Common myeloid progenitor, CD34-positive (primary cell): ENCODE measurements around the gene PRKACA.

Source experiments
- CTCF ChIA-PET: fragments of 350-600 bp; sonication (Branson Sonifier 250); formaldehyde crosslinking; loops from one replicate; lab custom pipeline; 2021; ENCODE audit warnings: antibody characterized with exemption; lab: Charles Lee
- POLR2A ChIA-PET: fragments of 350-600 bp; sonication (Branson Sonifier 250); formaldehyde crosslinking; loops from one replicate; lab custom pipeline; 2021; ENCODE audit warnings: antibody characterized with exemption; lab: Charles Lee
- DNase-seq, 3 donors: peaks; one replicate each; pipeline versions ENCODE4 v3.0.0 to v3.0.0-alpha.2; 2013
- H3K27ac ChIP-seq, 2 experiments: 1 replicate in 1 of 2; 2 replicates in 1 of 2; pipeline ENCODE4 v1.7.0; 2013; ENCODE audit warnings: inconsistent platforms in 2 of 2, low read length in 2 of 2, mild to moderate bottlenecking in 2 of 2, low read depth in 1 of 2, moderate library complexity in 1 of 2; ENCODE audit not compliant: severe bottlenecking in 2 of 2, insufficient read depth in 1 of 2, poor library complexity in 1 of 2
- H3K27me3 ChIP-seq, 5 experiments: replicated peaks in 2 of 5; 1 replicate in 3 of 5; 2 replicates in 2 of 5; pipeline versions ENCODE4 v1.6.1 to v1.7.0; 2013; ENCODE audit warnings: low read length in 4 of 5, mild to moderate bottlenecking in 2 of 5, moderate library complexity in 2 of 5, inconsistent platforms in 1 of 5; ENCODE audit not compliant: insufficient read depth in 5 of 5, control insufficient read depth in 4 of 5
- H3K36me3 ChIP-seq, 4 experiments: 1 replicate in 2 of 4; 2 replicates in 2 of 4; pipeline versions ENCODE4 v1.6.1 to v1.7.0; 2013; ENCODE audit warnings: low read length in 3 of 4, control low read depth in 1 of 4, mild to moderate bottlenecking in 1 of 4; ENCODE audit not compliant: control insufficient read depth in 4 of 4, insufficient read depth in 4 of 4
- H3K4me1 ChIP-seq, 4 experiments: 1 replicate in 3 of 4; 2 replicates in 1 of 4; pipeline versions ENCODE4 v1.6.1 to v1.7.1; 2013; ENCODE audit warnings: low read length in 3 of 4, mild to moderate bottlenecking in 3 of 4, control low read depth in 1 of 4, inconsistent platforms in 1 of 4, moderate library complexity in 1 of 4; ENCODE audit not compliant: control insufficient read depth in 4 of 4, insufficient read depth in 4 of 4; ENCODE audit errors: control extremely low read depth in 1 of 4
- H3K4me3 ChIP-seq, 7 experiments: 1 replicate in 4 of 7; 2 replicates in 3 of 7; pipeline versions ENCODE4 v1.5.1 to v1.7.0; 2013; ENCODE audit warnings: mild to moderate bottlenecking in 7 of 7, low read length in 6 of 7, moderate library complexity in 6 of 7, inconsistent platforms in 2 of 7, low read depth in 2 of 7, control low read depth in 1 of 7; ENCODE audit not compliant: insufficient read depth in 4 of 7, control insufficient read depth in 1 of 7; ENCODE audit errors: extremely low read depth in 1 of 7
- H3K9me3 ChIP-seq, 5 experiments: 1 replicate in 4 of 5; 2 replicates in 1 of 5; pipeline versions ENCODE4 v1.6.1 to v1.7.1; 2013; ENCODE audit warnings: low read length in 4 of 5, mild to moderate bottlenecking in 2 of 5, inconsistent platforms in 1 of 5, low read depth in 1 of 5, moderate library complexity in 1 of 5; ENCODE audit not compliant: control insufficient read depth in 4 of 5, insufficient read depth in 2 of 5; ENCODE audit errors: control extremely low read depth in 1 of 5
- WGBS: methylation state at CpG from one replicate; pipeline ENCODE4 v1.1.5; 2013; ENCODE audit not compliant: insufficient coverage; 5-methylcytosine and 5-hydroxymethylcytosine counted together

PRKACA gene

GRCh38 chr19:14155371-14155770 is 37.8 kb upstream of the PRKACA start:
- H3K9me3 ChIP-seq = no peaks in the 10 kb centered on the region
- H3K4me1 ChIP-seq = peaks cover 0 to 4% (median 2%) of the 10 kb centered on the region in 4 experiments
- H3K27me3 ChIP-seq = no peaks in the 10 kb centered on the region
- ChIA-PET POLR2A (no interaction called here), CTCF (no interaction called here)
- no peak overlapping the region for H3K4me3 ChIP-seq
- peaks cover 4 to 76% (median 54%) of the 10 kb centered on the region in 4 experiments for H3K36me3 ChIP-seq
- no peak for DNase-seq
- WGBS = 98% methylated on average over 16 of the region's 17 CpGs
- H3K27ac ChIP-seq = no peak overlapping the region

- no peak overlapping the region for H3K27ac ChIP-seq
Measured at GRCh38 chr19:14152713-14153112, 35.2 kb upstream of the PRKACA start.

GRCh38 chr19:14150770-14151661 is 33.5 kb upstream of the PRKACA start:
- CTCF ChIA-PET = interaction anchor here (0.8 to 1.7 kb wide), 5 partner anchors 11 to 139 kb away, joined by 3 to 6 read pairs (median 3); no protein-coding TSS in a partner anchor
- Histone ChIP-seq H3K27ac (peak overlapping the region in 1 of 2 experiments; percentile 64), H3K27me3 (no peaks in the 10 kb centered on the region), H3K9me3 (no peaks in the 10 kb centered on the region), H3K36me3 (peaks cover 4 to 36% (median 23%) of the 10 kb centered on the region in 4 experiments), H3K4me1 (peaks cover 0 to 31% (median 25%) of the 10 kb centered on the region in 4 experiments), H3K4me3 (no peak overlapping the region)
- POLR2A ChIA-PET = interaction anchor here (1.6 kb wide), 1 partner anchor 16 kb away, joined by 5 read pairs; no protein-coding TSS in a partner anchor
- 95% methylated on average over 37 of the region's 47 CpGs for WGBS
- DNase-seq = no peak

More at GRCh38 chr19:14152713-14153112, 35.2 kb upstream of the PRKACA start:
- peaks cover 0 to 31% (median 25%) of the 10 kb centered on the region in 4 experiments for H3K4me1 ChIP-seq
- no peak for DNase-seq
- ChIA-PET CTCF (no interaction called here), POLR2A (no interaction called here)
- H3K4me3 ChIP-seq = no peak overlapping the region
- H3K27me3 ChIP-seq = no peaks in the 10 kb centered on the region
- no peaks in the 10 kb centered on the region for H3K9me3 ChIP-seq
- peaks cover 4 to 50% (median 37%) of the 10 kb centered on the region in 4 experiments for H3K36me3 ChIP-seq
- 98% methylated on average over 9 of the region's 12 CpGs for WGBS

- Histone ChIP-seq H3K27me3 (no peaks in the 10 kb centered on the region), H3K4me3 (peak overlapping the region in 3 of 7 experiments; percentile 58 to 66 (median 64)), H3K27ac (peak overlapping the region in 1 of 2 experiments; percentile 64), H3K9me3 (no peaks in the 10 kb centered on the region), H3K4me1 (peaks cover 0 to 31% (median 27%) of the 10 kb centered on the region in 4 experiments), H3K36me3 (peaks cover 4 to 32% (median 18%) of the 10 kb centered on the region in 4 experiments)
- WGBS = 49% methylated on average over 8 of the region's 10 CpGs
- ChIA-PET POLR2A (interaction anchor here (0.7 to 1.6 kb wide), 2 partner anchors 17 to 329 kb away, joined by 3 to 5 read pairs; no protein-coding TSS in a partner anchor), CTCF (interaction anchor here (0.8 to 3.1 kb wide), 7 partner anchors 11 to 255 kb away, joined by 3 to 13 read pairs (median 3); no protein-coding TSS in a partner anchor)
- peak in 2 of 3 donors; percentile 19 to 33 for DNase-seq
Measured at GRCh38 chr19:14150041-14150769, 32.6 kb upstream of the PRKACA start.

- Histone ChIP-seq H3K27me3 (no peaks in the 10 kb centered on the region), H3K4me1 (peaks cover 0 to 31% (median 28%) of the 10 kb centered on the region in 4 experiments), H3K9me3 (no peaks in the 10 kb centered on the region), H3K4me3 (peak overlapping the region in 5 of 7 experiments; percentile 28 to 66 (median 58)), H3K36me3 (peaks cover 4 to 27% (median 14%) of the 10 kb centered on the region in 4 experiments), H3K27ac (peak overlapping the region in 1 of 2 experiments; percentile 64)
- peak in 2 of 3 donors; percentile 57 to 62 for DNase-seq
- POLR2A ChIA-PET = interaction anchor here (0.7 to 1.6 kb wide), 2 partner anchors 18 to 330 kb away, joined by 3 to 5 read pairs; no protein-coding TSS in a partner anchor
- CTCF ChIA-PET = interaction anchor here (0.8 to 3.1 kb wide), 4 partner anchors 10 to 255 kb away, joined by 3 to 13 read pairs (median 4); no protein-coding TSS in a partner anchor
- 0% methylated on average over 11 of the region's 21 CpGs for WGBS
Measured at GRCh38 chr19:14149509-14149994, 32.0 kb upstream of the PRKACA start.

GRCh38 chr19:14148751-14149410 is 31.3 kb upstream of the PRKACA start:
- ChIA-PET CTCF (interaction anchor here (0.6 to 3.1 kb wide), 10 partner anchors 9 to 200 kb away, joined by 3 to 13 read pairs (median 3); partner anchors contain the start of gene ASF1B), POLR2A (interaction anchor here (0.8 kb wide), 1 partner anchor 12 kb away, joined by 3 read pairs; the partner anchor contains the start of gene ASF1B)
- H3K27me3 ChIP-seq = no peaks in the 10 kb centered on the region
- H3K27ac ChIP-seq = peak overlapping the region in 1 of 2 experiments; percentile 64
- no peaks in the 10 kb centered on the region for H3K9me3 ChIP-seq
- WGBS = 33% methylated on average over 4 of the region's 13 CpGs
- H3K4me1 ChIP-seq = peaks cover 0 to 31% (median 28%) of the 10 kb centered on the region in 4 experiments
- peaks cover 4 to 23% (median 12%) of the 10 kb centered on the region in 4 experiments for H3K36me3 ChIP-seq
- H3K4me3 ChIP-seq = peak overlapping the region in 4 of 7 experiments; percentile 37 to 66 (median 61)
- no peak for DNase-seq
